ENCODE data around the gene C22orf23.

Gene C22orf23

GRCh38 chr22:37989146-37990045, 36.0 kb upstream of the C22orf23 start:
- ChIA-PET CTCF (interaction anchor here (1.9 kb wide), 1 partner anchor 14 kb away, joined by 5 read pairs; no protein-coding TSS in a partner anchor), POLR2A (no interaction called here)
- TF ChIP-seq, protein P1, sequence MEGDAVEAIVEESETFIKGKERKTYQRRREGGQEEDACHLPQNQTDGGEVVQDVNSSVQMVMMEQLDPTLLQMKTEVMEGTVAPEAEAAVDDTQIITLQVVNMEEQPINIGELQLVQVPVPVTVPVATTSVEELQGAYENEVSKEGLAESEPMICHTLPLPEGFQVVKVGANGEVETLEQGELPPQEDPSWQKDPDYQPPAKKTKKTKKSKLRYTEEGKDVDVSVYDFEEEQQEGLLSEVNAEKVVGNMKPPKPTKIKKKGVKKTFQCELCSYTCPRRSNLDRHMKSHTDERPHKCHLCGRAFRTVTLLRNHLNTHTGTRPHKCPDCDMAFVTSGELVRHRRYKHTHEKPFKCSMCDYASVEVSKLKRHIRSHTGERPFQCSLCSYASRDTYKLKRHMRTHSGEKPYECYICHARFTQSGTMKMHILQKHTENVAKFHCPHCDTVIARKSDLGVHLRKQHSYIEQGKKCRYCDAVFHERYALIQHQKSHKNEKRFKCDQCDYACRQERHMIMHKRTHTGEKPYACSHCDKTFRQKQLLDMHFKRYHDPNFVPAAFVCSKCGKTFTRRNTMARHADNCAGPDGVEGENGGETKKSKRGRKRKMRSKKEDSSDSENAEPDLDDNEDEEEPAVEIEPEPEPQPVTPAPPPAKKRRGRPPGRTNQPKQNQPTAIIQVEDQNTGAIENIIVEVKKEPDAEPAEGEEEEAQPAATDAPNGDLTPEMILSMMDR (IDR thresholded peaks at IDR 0.05; ENCODE audit: control extremely low read depth, extremely low read depth, low read depth, missing control alignments): no peak
- DNase-seq (ENCODE audit: extremely low spot score): no peak

DNA sequence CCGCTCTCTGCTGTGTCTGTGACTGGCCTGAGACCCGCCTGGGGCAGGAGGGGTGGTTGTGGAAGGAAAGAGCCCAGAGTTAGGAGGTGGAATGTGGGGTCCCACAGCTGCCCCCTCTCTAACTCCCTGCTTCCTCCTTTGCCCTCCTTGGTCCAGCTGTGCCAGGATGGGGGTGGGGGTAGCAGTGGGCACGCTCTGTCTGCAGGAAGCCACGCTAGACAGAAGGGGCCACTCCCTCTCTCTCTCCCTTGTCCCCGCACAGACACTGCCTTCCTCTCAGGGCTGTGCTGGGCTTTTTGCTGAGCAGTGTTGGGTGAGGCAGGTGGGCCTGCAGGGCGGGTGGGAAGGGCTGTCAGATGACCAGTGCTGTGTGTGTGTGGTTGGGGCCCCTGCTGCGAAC, 33.0 kb upstream of the C22orf23 start:
- TF ChIP-seq, protein P1 (IDR thresholded peaks at IDR 0.05; ENCODE audit: control extremely low read depth, extremely low read depth, low read depth, missing control alignments): no peak
- ChIA-PET POLR2A (no interaction called here), CTCF (interaction anchor here (1.0 kb wide), 1 partner anchor 21 kb away, joined by 3 read pairs; no protein-coding TSS in a partner anchor)
- DNase-seq (ENCODE audit: extremely low spot score): no peak

DNA sequence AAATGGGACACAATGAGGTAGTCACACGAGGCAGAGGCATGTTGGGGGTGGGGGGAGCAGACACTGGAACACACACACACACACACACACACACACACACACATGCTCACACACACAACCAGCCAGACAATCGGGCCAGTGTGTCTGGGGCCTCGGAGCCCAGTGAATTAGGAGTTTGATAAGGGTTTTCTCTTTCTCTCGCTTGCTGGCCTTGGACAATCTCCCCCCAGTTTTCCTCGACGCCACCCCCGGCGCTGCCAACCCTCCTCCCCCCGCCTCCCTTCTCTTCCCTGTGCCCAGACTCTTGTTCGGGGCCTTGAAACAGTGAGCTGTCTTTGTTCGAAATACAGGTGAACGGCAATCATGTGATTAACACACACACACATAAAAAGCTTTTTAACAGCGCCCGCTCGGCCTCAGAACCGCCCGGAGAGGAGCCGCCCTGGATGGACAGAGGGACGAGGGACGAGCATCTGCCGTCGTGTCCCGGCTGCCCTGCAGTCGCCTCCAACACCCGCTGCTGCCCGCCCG, 32.4 kb upstream of the C22orf23 start:
- CTCF ChIA-PET: no interaction called here
- no peak for DNase-seq (ENCODE audit: extremely low spot score)
- POLR2A ChIA-PET: interaction anchor here (0.6 kb wide), 1 partner anchor 298 kb away, joined by 9 read pairs; no protein-coding TSS in a partner anchor
- TF ChIP-seq, protein P1 (IDR thresholded peaks at IDR 0.05; ENCODE audit: control extremely low read depth, extremely low read depth, low read depth, missing control alignments): no peak

- DNase-seq (ENCODE audit: extremely low spot score): no peak
- POLR2A ChIA-PET: interaction anchor here (0.6 kb wide), 1 partner anchor 298 kb away, joined by 9 read pairs; no protein-coding TSS in a partner anchor
- CTCF ChIA-PET: no interaction called here
- TF ChIP-seq, protein P1 (IDR thresholded peaks at IDR 0.05; ENCODE audit: control extremely low read depth, extremely low read depth, low read depth, missing control alignments): no peak
These were observed 31.7 kb upstream of the C22orf23 start for GRCh38 chr22:37985050-37985585.

DNA sequence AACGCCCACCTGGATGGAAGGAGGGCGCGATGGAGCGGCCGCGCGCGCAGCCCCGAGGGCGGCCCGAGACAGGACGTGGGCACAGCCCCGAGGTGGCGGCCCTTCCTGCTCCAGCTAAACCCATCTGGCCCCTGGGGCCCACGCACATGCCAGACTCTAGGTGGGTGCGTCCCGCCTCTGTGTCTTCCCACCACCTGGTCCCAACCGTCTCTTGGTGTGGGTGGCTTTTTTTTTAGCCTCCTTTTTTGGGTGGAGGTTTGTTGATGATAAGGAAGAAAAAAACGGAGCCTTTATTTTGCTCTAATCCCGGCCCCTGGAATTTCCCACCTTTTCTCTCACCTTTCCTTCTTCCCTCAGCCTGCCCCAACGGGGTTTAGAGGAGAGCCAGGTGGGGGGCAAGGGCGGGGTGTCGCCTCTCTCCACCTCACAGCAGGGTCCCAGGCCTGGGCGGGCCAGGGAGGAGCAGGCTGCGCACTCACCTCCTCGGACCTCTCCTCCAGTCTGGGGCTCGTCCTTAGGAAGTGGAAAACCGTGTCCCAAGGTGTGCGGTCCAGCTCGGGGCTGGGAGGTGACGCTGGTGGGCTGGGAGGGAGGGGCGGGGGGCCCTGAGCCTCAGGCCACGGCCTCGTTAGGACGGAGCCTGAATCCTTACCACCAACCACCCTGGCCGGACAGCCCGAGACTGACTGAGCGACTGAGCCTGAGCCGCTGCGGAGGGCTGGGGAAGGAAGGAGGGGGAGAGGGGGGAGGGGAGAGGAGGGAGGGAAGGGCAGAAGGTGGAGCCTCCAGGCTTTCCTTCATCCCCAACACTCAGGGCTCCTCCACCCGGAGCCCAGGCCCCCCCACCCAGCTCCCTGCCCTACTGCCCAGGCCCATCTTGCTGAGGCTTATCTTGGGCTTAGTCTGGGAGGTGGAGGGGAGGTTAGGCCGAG, 30.7 kb upstream of the C22orf23 start, which contains the start of gene SOX10:
Gene SOX10 (minus strand): TSS at position 696 of the 932 bp plus-strand sequence. CDS start 771 bp downstream, outside the sequence.
- no peak for DNase-seq (ENCODE audit: extremely low spot score)
- TF ChIP-seq, protein P1 (IDR thresholded peaks at IDR 0.05; ENCODE audit: control extremely low read depth, extremely low read depth, low read depth, missing control alignments): no peak
- ChIA-PET POLR2A (no interaction called here), CTCF (interaction anchor here (1.5 kb wide), 1 partner anchor 19 kb away, joined by 4 read pairs; no protein-coding TSS in a partner anchor)
